ENCODE data around the gene CCL11. TPM values are rescaled to one million over a fixed set of nuclear protein-coding genes. Genes with fewer than 3 reads are reported as not detected.

The CCL11 gene
- total and polyA plus RNA-seq, 2 donors from 2014 or later = 1.0 TPM; not detected in 1

DNA sequence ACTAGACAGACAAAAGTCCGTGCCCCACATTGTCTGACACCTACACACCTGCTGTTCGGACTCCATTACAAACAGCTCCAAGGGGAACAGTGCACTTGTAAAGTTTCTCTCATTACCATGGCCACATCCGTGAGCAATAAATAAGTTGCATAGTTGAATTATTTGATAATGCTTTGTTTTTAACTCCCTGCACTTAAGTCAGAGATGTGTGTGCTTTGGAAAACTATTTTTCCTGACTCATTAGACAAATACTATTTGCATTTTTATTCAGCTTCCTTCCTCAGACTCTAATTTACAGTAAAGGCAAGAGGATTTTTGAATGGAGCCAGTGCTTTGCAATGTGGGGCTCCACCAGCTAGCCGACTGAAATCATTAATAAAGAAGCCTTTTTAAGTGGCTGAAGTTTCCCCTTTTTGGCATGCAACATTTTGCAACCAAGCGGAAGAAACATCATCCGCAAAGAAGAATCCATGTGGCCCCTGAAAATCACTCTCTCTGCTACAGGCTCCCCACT is 37.0 kb upstream of the CCL11 start:
- Histone ChIP-seq H3K4me1 (ENCODE audit: control insufficient read depth in 2 of 3, insufficient read depth in 2 of 3, low read depth in 1 of 3, low read length in 3 of 3) (peaks cover 0 to 20% (median 17%) of the 10 kb centered on the region in 3 donors), H3K27me3 (ENCODE audit: control insufficient read depth, insufficient read depth, low read length) (no peaks in the 10 kb centered on the region), H3K9ac (ENCODE audit: low read length in 3 of 3) (no peak overlapping the region), H3K9me3 (ENCODE audit: control insufficient read depth in 2 of 3, insufficient read depth in 1 of 3, low read length in 3 of 3) (no peaks in the 10 kb centered on the region), H3K36me3 (ENCODE audit: control insufficient read depth in 2 of 3, insufficient read depth in 3 of 3, low read length in 3 of 3) (no peaks in the 10 kb centered on the region), H3K4me3 (ENCODE audit: low read length in 3 of 3) (no peak overlapping the region), H3K27ac (ENCODE audit: low read depth in 2 of 2, low read length in 2 of 2) (no peak overlapping the region)
- TF ChIP-seq, protein P1, sequence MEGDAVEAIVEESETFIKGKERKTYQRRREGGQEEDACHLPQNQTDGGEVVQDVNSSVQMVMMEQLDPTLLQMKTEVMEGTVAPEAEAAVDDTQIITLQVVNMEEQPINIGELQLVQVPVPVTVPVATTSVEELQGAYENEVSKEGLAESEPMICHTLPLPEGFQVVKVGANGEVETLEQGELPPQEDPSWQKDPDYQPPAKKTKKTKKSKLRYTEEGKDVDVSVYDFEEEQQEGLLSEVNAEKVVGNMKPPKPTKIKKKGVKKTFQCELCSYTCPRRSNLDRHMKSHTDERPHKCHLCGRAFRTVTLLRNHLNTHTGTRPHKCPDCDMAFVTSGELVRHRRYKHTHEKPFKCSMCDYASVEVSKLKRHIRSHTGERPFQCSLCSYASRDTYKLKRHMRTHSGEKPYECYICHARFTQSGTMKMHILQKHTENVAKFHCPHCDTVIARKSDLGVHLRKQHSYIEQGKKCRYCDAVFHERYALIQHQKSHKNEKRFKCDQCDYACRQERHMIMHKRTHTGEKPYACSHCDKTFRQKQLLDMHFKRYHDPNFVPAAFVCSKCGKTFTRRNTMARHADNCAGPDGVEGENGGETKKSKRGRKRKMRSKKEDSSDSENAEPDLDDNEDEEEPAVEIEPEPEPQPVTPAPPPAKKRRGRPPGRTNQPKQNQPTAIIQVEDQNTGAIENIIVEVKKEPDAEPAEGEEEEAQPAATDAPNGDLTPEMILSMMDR (IDR thresholded peaks at IDR 0.05; ENCODE audit: borderline replicate concordance, extremely low read depth, insufficient read depth) = no peak
- intact Hi-C loops (cut with DNase I) = no loop called here
- FAIRE-seq (no peak), DNase-seq (peak in 1 of 5 donors; percentile 45)

DNA sequence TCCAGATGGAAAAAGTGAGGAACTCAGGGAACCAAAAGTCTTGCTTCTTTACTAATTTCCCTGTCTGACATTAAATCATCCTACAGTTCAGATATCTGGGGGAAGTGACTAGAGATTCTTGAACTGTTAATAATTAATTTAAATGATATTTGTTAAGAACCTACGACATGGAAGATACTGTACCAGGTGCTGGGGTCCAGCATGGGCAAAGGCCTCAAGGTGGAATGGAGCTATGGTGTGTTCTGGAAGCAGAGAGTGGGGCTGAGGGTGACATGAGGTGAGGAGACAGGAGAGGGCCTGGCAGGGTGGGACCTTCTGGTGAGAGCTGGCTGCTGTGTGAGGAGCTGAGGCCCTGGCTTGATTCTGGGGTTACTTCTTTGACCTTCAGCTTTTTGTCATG is 36.5 kb upstream of the CCL11 start:
- intact Hi-C loops (cut with DNase I) = no loop called here
- DNase-seq = no peak
- H3K36me3 ChIP-seq (ENCODE audit: control insufficient read depth in 2 of 3, insufficient read depth in 3 of 3, low read length in 3 of 3) = no peaks in the 10 kb centered on the region
- H3K4me3 ChIP-seq (ENCODE audit: low read length in 3 of 3) = no peak overlapping the region
- H3K27ac ChIP-seq (ENCODE audit: low read depth in 2 of 2, low read length in 2 of 2) = peak overlapping the region in 1 of 2 donors; percentile 42
- H3K9ac ChIP-seq (ENCODE audit: low read length in 3 of 3) = no peak overlapping the region
- no peak for FAIRE-seq
- no peaks in the 10 kb centered on the region for H3K27me3 ChIP-seq (ENCODE audit: control insufficient read depth, insufficient read depth, low read length)
- H3K9me3 ChIP-seq (ENCODE audit: control insufficient read depth in 2 of 3, insufficient read depth in 1 of 3, low read length in 3 of 3) = no peaks in the 10 kb centered on the region
- peaks cover 0 to 22% (median 21%) of the 10 kb centered on the region in 3 donors for H3K4me1 ChIP-seq (ENCODE audit: control insufficient read depth in 2 of 3, insufficient read depth in 2 of 3, low read depth in 1 of 3, low read length in 3 of 3)
- TF ChIP-seq, protein P1 (IDR thresholded peaks at IDR 0.05; ENCODE audit: borderline replicate concordance, extremely low read depth, insufficient read depth) = no peak

DNA sequence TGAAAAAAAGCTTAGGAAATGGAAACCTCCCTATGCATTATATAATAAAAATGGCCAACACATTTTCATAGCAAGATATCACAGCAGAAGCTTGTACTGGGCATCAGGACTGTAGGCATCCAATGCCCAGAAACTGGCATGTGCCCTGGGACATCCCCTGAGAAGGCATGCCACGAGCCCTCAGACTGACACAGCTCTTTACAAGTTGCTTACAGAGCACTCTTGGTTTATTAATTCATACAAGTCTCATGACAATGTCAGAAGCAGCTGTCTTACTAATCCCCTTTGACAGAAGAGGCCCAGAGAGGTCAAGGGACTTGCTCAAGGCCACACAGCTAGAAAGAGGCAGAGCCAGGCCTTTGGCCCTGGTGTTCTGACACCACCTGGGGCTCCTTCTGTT is 36.1 kb upstream of the CCL11 start:
- H3K9me3 ChIP-seq (ENCODE audit: control insufficient read depth in 2 of 3, insufficient read depth in 1 of 3, low read length in 3 of 3) = no peaks in the 10 kb centered on the region
- peaks cover 0 to 26% (median 25%) of the 10 kb centered on the region in 3 donors for H3K4me1 ChIP-seq (ENCODE audit: control insufficient read depth in 2 of 3, insufficient read depth in 2 of 3, low read depth in 1 of 3, low read length in 3 of 3)
- DNase-seq (no peak), FAIRE-seq (no peak)
- H3K9ac ChIP-seq (ENCODE audit: low read length in 3 of 3) = no peak overlapping the region
- intact Hi-C loops (cut with DNase I) = no loop called here
- H3K27me3 ChIP-seq (ENCODE audit: control insufficient read depth, insufficient read depth, low read length) = no peaks in the 10 kb centered on the region
- TF ChIP-seq, protein P1 (IDR thresholded peaks at IDR 0.05; ENCODE audit: borderline replicate concordance, extremely low read depth, insufficient read depth) = no peak
- no peaks in the 10 kb centered on the region for H3K36me3 ChIP-seq (ENCODE audit: control insufficient read depth in 2 of 3, insufficient read depth in 3 of 3, low read length in 3 of 3)
- H3K27ac ChIP-seq (ENCODE audit: low read depth in 2 of 2, low read length in 2 of 2) = peak overlapping the region in 1 of 2 donors; percentile 42
- H3K4me3 ChIP-seq (ENCODE audit: low read length in 3 of 3) = no peak overlapping the region

DNA sequence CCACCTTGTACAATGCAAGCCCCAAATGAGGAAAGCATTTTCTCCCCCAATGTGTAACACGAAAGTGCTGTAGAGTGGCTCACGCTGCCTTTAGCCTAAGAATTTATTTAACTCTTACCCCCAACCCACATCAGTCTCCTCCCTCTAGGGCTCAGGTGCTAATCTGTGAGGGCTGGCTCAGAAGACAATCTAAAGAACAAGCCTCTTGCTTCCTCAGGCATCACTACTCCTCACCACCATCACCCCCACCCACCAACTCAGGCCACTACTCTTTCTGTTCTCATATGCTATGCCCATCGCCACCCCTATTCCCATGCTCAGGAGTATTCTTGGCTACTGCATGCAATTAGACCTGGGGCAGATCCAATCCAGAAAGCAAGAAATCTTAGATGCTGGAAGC is 34.4 kb upstream of the CCL11 start:
- Histone ChIP-seq H3K9ac (ENCODE audit: low read length in 3 of 3) (no peak overlapping the region), H3K27me3 (ENCODE audit: control insufficient read depth, insufficient read depth, low read length) (no peaks in the 10 kb centered on the region), H3K4me1 (ENCODE audit: control insufficient read depth in 2 of 3, insufficient read depth in 2 of 3, low read depth in 1 of 3, low read length in 3 of 3) (peaks cover 0 to 31% (median 30%) of the 10 kb centered on the region in 3 donors), H3K9me3 (ENCODE audit: control insufficient read depth in 2 of 3, insufficient read depth in 1 of 3, low read length in 3 of 3) (no peaks in the 10 kb centered on the region), H3K36me3 (ENCODE audit: control insufficient read depth in 2 of 3, insufficient read depth in 3 of 3, low read length in 3 of 3) (no peaks in the 10 kb centered on the region), H3K27ac (ENCODE audit: low read depth in 2 of 2, low read length in 2 of 2) (no peak overlapping the region), H3K4me3 (ENCODE audit: low read length in 3 of 3) (no peak overlapping the region)
- no peak for FAIRE-seq
- no peak for DNase-seq
- intact Hi-C loops (cut with DNase I) = loop anchor here (10.0 kb wide), 1 partner anchor 64 kb away; the partner anchor contains the start of gene CCL8
- TF ChIP-seq, protein P1 (IDR thresholded peaks at IDR 0.05; ENCODE audit: borderline replicate concordance, extremely low read depth, insufficient read depth) = no peak
